Measurements from ENCODE around the gene SLC35B2. TPM values are rescaled to one million over a fixed set of nuclear protein-coding genes. Genes with fewer than 3 reads are reported as not detected.
A peak's percentile ranks its signal among the peaks of the same experiment; 100 is the strongest.

The SLC35B2 gene
- polyA plus RNA-seq, 1 experiment, result 83.5 TPM

- ChIA-PET CTCF (interaction anchor here (1.3 to 1.5 kb wide), 2 partner anchors 14 to 16 kb away, joined by 4 to 8 read pairs; partner anchors contain the start of gene AARS2), POLR2A (interaction anchor here (0.7 to 1.4 kb wide), 2 partner anchors 11 to 52 kb away, joined by 3 read pairs; partner anchors contain the start of gene HSP90AB1)
- no peak for DNase-seq (ENCODE audit: low read depth, low spot score)
- no peak overlapping the region for H3K4me3 ChIP-seq (ENCODE audit: low read depth, low read length)
- H3K27ac ChIP-seq (ENCODE audit: low read depth, low read length), result no peak overlapping the region
- H3K27me3 ChIP-seq (ENCODE audit: control insufficient read depth, insufficient read depth, low read length), result peaks cover 31% of the 10 kb centered on the region
- no peak for TF ChIP-seq CTCF (IDR thresholded peaks at IDR 0.05; ENCODE audit: low read depth, low read length)
- no peaks in the 10 kb centered on the region; the same call in 1 of the 2 replicates for H3K9me3 ChIP-seq (ENCODE audit: control insufficient read depth, insufficient read depth, low read length)
These were observed 41.5 kb upstream of the SLC35B2 start for GRCh38 chr6:44298864-44299263.

- no peak for DNase-seq (ENCODE audit: low read depth, low spot score)
- Histone ChIP-seq H3K9me3 (ENCODE audit: control insufficient read depth, insufficient read depth, low read length) (no peaks in the 10 kb centered on the region; the same call in 1 of the 2 replicates), H3K27ac (ENCODE audit: low read depth, low read length) (no peak overlapping the region), H3K27me3 (ENCODE audit: control insufficient read depth, insufficient read depth, low read length) (peaks cover 35% of the 10 kb centered on the region), H3K4me3 (ENCODE audit: low read depth, low read length) (no peak overlapping the region)
- ChIA-PET CTCF (interaction anchor here (1.3 to 1.5 kb wide), 2 partner anchors 15 to 16 kb away, joined by 4 to 8 read pairs; partner anchors contain the start of gene AARS2), POLR2A (interaction anchor here (1.4 kb wide), 1 partner anchor 11 kb away, joined by 3 read pairs; no protein-coding TSS in a partner anchor)
- TF ChIP-seq CTCF (IDR thresholded peaks at IDR 0.05; ENCODE audit: low read depth, low read length), result no peak
These were observed 40.9 kb upstream of the SLC35B2 start for GRCh38 chr6:44298055-44298803.

GRCh38 chr6:44297063-44298038, 40.0 kb upstream of the SLC35B2 start:
- no peak for DNase-seq (ENCODE audit: low read depth, low spot score)

More at GRCh38 chr6:44297063-44298038, 40.0 kb upstream of the SLC35B2 start:
- ChIA-PET CTCF (interaction anchor here (1.3 to 1.5 kb wide), 2 partner anchors 16 to 17 kb away, joined by 4 to 8 read pairs; partner anchors contain the start of gene AARS2), POLR2A (interaction anchor here (1.0 to 1.6 kb wide), 3 partner anchors 8 to 73 kb away, joined by 3 to 5 read pairs (median 3); no protein-coding TSS in a partner anchor)
- H3K27ac ChIP-seq (ENCODE audit: low read depth, low read length), result no peak overlapping the region
- H3K4me3 ChIP-seq (ENCODE audit: low read depth, low read length), result peak overlapping the region; percentile 50
- TF ChIP-seq CTCF (IDR thresholded peaks at IDR 0.05; ENCODE audit: low read depth, low read length), result no peak
- peaks cover 41% of the 10 kb centered on the region for H3K27me3 ChIP-seq (ENCODE audit: control insufficient read depth, insufficient read depth, low read length)
- no peaks in the 10 kb centered on the region; the same call in 1 of the 2 replicates for H3K9me3 ChIP-seq (ENCODE audit: control insufficient read depth, insufficient read depth, low read length)

Measured in AG04450 (cell line).